Left forelimb (tissue), 1 donor: ENCODE results near the gene GPR82.
"Not testable (repeated sequence)": the region's sequence is repeated elsewhere in the genome, so short reads cannot be mapped to it uniquely, and the experiment has no call there.

Experiments used
- DNase-seq: peaks from one replicate; pipeline ENCODE4 v3.0.0-alpha.2; 2018; ENCODE audit warnings: low spot score

The GPR82 gene, protein sequence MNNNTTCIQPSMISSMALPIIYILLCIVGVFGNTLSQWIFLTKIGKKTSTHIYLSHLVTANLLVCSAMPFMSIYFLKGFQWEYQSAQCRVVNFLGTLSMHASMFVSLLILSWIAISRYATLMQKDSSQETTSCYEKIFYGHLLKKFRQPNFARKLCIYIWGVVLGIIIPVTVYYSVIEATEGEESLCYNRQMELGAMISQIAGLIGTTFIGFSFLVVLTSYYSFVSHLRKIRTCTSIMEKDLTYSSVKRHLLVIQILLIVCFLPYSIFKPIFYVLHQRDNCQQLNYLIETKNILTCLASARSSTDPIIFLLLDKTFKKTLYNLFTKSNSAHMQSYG

DNA sequence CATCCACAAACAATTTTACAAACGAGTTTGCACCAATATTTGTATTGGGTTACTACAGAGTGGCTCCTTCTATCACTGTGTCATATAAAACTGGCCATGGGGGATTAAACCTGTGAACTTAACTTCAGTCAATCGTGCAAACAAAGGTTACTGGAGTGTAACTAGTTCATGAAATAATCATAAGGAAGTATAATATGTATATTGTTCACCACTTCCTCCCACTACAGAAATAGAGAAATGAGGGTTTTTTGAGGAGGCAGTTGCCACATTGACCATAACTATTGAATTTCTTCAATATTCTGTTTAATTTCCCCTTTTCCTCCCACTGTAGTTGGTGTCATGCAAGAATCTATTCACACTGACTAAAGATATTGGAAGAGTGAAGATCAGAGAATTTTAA, at the start of gene GPR82:
Gene GPR82 (plus strand): TSS at position 356 of the 400 bp plus-strand sequence. CDS start 2,846 bp downstream, outside the sequence.
- no peak for DNase-seq

DNA sequence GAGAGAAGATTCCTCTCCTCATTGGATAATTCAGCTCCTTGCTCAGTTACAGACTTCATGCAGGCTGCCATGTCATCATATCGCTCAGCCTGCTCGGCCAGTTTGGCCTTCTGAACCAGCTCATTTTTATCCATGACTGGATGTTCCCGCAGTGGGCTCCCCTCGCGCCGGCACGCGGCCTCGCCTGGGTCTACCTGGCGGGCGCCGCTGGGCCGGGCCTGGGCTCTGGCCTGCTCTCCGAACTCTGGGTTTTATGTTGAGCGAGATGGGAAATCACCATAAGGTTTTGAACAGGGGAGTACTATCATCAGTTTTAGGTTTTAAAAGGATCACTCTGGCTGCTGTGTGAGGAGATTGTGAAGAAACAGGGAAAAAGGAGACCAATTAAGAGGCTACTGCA, 47.6 kb upstream of the GPR82 start:
- not testable (repeated sequence) for DNase-seq

DNA sequence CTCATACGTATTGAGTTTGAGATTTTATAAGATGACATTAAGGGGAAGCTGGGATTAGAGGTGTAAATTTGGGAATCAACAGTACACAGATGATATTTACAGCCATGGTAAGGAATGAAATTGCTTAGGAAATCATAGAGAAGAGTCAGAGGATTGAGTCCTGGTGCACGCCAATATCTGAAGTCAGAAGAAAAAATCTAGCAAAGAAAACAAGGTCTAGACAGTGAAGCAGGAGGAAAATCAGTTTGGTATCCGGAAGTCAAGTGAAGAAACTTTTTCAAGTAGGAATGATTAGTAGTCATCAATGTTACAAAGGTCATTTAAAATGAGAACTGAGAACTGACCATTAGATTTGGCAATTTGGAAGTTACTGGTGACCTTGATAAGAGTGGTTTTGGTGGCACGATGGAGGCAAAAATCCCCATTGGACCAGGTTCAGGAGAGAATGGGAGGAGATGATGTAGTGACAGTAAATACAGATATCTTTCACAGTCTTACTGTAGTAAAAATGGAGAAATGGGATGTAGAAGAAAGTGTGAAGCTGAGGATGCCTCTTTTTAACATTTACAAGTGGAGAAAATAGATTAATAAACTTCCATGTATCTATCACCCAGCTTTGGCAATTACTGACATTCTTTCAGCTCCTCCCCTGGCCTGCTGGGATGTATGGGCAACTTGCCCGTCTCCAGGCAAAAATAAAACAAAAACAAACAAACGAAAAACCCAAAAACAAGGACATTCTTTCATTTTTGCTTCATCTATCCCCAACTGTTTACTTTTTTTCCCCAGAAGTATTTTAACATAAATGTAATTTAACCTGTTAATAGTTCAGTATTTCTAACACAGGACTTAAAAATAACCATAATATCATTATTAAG, 46.6 kb upstream of the GPR82 start:
- DNase-seq, result no peak

DNA sequence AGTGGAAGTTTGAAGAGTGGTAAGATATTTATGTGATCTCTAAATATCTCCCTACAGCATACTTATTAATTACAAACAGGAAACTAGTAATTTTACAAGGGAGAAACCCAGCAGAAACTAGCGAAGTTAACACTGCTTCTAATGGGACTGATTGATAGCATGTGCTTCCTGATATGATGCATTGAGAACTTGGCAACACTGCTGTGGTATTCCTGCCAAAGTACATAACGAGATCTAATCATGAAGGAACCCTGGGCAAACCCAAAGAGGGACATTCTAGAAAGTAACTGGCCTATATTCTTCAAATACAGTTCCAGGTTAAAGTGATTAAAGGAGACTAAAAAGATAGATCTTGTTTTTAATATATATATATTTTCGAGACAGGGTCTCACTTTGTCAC, 39.8 kb upstream of the GPR82 start:
- DNase-seq, result no peak

DNA sequence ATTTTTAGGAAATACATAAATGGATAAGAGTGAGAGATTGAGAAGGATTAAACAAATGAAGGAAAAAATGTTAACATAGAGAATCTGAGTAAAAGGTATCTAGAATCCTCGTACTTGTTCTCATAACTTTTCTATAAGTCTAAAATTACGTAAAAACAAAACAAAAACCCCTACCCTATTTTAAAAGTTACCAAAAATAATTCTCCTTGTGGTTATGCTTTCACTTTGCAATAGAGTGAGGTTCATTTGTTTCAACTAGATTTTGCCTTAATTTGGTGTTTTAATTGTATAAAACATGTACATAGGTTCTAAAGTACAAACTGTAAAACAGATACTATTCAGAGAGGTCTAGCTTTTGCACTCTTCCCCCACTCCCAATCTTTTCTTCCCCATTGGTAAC, 39.0 kb upstream of the GPR82 start:
- no peak for DNase-seq

DNA sequence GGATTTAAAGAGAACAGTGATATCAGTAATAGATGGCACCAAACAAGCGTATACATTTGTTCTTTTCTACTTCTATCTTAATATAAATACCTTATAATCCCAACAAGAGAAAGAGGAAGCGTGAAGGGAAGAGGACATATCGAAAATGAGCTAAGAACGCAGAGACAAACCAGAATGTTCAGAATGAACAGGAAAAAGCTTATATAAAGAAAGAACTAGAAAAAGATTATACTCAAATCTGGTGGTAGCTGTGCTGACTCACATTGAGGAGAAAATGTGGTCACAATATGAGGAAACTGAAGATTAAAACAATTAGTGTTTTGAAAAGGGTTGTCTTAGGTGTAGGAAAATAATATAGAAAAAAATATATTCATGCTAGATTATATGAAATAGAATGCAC, 37.2 kb upstream of the GPR82 start:
- DNase-seq, result no peak

DNA sequence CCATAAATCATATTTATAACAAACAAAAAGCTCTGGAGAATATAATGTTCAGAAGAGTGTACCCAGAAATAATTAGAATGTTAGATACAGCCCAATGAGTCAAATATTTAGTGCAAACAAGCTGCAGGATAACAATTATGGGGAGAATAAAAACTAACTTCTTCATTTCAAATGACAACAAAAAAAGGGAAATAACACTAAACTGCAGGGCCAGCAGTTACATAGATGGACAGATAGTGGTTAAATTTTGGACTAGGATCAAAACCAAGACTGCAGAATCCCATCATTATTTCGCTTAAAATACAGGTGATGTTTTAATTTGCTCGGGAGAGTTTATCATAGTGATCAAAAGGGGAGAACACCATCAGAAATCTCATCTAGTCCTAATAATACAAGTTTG, 35.8 kb upstream of the GPR82 start:
- DNase-seq, result no peak

DNA sequence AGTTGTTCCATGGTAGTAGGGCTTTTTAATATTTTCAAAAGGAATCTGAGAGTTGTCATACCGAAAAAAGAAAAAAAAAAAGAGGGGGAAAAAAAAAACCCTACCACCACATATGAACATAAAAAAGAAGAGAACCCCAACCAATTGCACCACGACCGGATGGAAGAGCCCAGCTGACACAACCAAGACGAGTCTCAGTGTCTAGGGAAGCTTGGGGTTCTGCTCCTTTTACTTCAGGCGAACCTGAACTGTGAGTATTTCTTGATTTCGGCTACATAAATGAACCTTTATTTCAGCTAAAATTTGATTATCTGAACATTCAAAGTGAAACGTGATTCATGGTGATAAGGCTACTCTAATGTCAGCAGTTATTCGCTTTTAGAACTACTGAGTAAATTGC, 35.1 kb upstream of the GPR82 start, which contains the start of gene GPR34:
Gene GPR34 (plus strand): TSS at position 139 of the 400 bp plus-strand sequence. CDS start 6,661 bp downstream, outside the sequence.
- DNase-seq, result no peak

DNA sequence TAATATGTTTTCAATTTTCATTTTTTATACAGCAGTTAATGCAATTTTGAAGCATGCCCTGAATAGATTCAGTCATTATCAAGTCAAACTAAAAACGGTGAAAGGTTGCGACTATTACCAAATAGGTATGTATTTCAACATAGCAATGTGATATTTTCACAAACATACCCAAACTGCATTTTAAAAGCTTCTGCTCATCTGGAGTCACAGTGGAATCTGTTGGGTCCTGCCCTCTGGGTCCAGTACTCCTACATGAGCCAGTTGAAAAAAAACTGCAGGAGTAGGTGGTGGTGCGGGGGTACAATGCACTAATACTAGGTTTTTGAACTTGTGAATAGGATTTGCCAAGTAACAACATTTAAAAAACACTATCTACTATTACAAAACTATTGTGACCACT, 34.3 kb upstream of the GPR82 start:
- no peak for DNase-seq

DNA sequence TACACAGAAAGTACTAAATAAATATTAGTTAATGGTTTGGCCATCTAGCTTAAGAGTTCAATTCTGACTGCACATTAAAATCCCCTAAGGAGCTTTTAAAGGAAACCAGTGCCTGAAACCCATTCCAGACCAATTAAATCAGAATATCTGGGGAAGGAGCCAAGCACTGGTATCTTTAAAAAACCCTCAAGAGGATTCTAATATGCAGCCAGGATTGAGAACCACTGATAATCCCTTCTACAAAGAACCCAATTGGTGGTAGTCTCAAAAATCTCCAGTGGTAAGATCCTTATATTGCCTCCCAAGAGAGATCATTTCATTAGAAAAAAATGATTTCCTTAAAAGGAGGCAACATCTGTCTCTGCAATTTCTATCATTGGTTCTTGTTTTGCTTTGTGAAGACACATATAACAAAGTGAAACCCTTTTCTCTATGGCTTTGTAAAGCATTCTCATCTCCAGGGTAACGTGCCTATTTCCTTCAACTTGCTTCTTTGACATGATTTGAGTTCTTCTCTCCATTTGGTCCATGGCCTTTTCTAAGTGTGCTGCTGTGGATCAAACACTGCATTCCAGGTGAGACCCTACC, 31.7 kb upstream of the GPR82 start:
- DNase-seq, result no peak

DNA sequence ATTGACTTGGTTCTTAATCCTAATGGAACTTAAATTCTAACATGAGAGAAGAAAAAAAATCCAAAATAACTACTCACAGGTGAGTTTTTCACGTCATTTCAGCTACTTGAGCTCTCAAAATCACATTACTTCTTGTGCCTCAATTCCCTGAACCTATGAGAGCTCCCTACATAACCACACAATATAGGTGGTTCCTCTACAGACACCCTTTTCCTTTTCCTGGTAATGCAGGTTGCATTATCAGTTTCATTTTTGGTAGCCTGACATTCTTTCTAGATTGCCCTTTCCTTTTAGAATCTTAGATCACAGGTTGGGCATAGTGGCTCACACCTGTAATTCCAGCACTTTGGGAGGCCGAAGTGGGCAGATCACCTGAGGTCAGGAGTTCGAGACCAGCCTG, 31.0 kb upstream of the GPR82 start:
- no peak for DNase-seq

DNA sequence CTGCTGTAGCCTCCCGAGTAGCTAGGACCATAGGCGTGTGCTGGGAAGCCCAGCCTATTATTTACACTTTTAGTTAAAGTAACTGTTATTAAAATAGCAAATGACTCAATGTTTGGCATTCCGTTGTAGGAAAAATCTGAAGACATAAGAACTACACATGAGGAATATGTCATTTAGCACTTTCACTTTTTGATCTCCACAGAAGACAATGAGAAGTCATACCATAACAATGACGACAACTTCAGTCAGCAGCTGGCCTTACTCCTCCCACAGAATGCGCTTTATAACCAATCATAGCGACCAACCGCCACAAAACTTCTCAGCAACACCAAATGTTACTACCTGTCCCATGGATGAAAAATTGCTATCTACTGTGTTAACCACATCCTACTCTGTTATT, 28.6 kb upstream of the GPR82 start:
- no peak for DNase-seq

DNA sequence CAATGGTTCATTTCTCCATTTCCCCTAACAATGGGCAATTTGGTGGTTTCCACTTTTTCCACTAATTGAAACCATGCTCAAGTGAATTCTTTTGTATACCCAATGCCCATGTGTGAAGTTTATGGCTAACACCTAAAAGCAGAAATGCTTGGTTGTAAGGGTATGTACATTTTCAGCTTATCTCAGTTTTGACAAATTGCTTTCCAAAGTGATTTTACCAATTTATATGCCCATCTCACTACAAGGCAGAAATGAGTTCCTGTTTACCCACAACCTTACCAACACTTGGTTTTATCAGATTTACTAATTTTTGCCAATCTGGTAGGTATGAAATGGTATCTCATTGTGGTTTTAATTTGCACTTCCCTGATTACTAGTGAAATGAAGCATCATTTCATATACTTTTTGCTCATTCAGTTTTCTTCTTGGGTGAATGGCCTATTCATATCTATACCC, 20.4 kb upstream of the GPR82 start:
- no peak for DNase-seq

DNA sequence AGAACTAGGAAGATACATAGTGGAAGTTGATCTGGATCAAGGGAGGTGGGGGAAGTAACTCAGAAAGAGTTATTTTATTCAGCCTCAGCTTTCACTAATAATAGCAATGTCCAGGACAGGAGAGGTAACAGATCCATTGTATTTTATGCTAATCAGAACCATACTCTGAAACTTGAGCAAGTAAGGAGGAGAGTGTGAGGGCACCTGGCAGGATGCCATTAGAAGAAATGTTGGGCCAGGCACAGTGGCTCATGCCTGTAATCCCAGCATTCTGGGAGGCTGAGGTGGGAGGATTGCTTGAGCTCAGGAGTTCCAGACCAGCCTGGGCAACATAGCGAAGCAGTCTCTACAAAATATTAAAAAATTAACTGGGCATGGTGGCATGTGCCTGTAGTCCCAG, 18.9 kb upstream of the GPR82 start:
- no peak for DNase-seq

DNA sequence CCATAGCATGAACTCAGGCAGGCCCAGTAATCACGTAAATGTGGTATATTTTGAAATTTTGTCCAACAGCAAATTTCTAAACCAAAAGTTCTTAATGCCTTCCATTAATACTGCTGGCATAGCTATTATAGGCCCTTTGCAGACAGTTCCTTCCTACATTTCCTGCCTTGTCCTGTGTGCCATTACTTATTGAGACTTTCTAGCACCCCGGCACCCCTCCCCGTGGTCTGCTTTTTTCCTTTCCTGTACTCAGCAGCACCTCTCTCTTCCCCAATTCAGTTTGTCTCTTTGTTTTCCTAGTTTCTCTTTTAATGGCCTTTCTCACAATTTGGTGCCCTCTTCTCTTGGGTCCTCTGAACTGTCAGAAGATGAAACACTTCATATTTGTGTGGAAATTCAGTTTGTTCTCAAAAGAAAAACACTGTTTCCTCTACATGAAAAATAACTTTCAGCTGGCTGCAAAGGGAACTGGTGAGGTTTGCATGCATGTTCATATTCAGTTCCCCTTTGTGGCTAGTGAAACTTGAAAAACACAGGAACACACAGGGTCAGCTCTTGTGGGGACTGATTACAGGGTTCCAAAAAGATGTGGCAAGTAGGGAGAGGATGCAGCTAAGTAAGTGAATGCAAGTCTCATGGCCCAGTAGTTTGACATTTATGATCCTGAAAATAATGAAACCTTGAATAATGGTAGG, 18.2 kb upstream of the GPR82 start:
- no peak for DNase-seq

DNA sequence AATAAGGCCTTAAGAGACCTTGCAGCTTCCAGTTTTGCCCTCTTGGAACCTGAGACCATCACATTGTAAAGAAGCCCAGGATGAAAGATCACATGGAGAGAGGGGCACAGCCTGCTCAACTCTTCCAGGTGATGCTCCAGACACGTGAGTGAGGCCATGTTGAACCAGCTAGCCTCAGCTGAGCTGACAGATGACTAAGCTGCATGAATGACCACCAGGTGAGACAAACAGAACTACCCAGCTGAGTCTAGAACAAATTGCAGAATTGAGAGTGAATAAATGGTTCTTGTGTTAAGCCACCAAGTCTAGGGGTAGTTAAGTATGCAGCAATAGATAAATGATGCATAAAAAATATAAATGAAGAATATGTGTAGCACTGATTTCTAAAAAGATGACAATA, 16.8 kb upstream of the GPR82 start:
- no peak for DNase-seq

DNA sequence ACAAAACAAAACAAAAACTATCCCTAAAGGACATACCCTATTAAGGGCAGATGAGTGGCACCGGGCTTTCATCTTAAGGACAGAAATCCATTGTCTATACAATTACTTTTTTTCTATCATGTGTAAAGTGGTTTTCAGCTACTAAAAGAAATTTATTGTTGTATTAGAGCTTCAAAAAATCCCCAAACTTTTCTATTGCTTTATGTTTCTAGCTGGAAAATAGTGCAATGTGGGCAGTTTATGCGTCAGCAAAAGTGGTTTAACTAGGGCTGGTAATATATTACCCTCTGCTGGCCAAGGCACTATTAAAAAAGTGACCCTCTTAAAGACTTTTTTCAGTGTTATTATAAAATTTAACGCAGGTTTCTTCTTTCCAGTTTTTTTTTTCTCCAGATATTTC, 15.5 kb upstream of the GPR82 start:
- no peak for DNase-seq

DNA sequence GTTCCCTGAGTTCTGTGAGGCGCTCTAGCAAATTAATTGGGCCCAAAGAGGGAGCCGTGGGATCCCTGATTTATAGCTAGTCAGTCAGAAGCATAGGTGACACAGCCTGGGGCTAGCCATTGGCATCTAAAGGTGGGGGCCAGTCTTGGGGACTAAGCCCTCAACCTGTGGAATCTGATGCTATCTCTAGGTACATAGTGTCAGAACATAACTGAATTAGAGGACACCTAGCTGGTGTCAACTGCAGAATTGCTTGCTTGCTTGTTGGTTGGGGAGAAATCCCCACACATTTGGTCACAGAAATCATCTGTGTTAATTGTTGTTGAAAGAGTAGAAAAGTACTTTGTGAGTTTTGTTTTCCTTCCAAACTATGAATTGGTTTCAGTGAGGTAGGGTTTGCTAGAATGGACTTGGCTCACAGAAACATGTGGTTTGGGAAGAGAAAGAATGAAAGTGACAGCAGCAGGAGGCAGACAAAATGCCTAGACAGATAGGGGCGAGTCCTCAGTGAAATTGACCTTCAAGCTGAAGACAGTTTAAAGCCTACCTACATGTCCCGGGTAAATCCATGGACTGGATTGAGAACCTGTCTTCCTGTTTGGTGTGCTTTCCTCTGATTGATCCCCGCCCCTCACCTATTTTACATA, 12.8 kb upstream of the GPR82 start:
- DNase-seq, result no peak

DNA sequence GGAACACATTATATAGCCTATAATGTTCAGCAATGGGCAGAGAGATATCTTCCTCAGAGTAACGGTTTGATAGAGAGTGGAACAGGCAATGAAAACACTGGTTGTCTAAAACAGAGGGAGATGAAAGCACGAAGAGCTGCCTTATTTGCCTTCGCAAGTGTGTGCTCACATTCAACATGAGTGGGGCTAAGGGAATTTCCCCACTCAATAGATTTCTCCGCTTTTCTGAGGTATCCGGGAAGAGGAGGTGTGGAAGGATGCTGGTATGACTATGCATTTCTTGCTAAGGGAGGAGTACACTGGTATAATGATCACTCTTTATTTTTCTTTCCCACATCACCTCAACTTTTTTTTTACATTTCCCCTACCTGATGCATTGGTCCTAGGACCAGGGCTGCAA, 7.8 kb upstream of the GPR82 start:
- no peak for DNase-seq

DNA sequence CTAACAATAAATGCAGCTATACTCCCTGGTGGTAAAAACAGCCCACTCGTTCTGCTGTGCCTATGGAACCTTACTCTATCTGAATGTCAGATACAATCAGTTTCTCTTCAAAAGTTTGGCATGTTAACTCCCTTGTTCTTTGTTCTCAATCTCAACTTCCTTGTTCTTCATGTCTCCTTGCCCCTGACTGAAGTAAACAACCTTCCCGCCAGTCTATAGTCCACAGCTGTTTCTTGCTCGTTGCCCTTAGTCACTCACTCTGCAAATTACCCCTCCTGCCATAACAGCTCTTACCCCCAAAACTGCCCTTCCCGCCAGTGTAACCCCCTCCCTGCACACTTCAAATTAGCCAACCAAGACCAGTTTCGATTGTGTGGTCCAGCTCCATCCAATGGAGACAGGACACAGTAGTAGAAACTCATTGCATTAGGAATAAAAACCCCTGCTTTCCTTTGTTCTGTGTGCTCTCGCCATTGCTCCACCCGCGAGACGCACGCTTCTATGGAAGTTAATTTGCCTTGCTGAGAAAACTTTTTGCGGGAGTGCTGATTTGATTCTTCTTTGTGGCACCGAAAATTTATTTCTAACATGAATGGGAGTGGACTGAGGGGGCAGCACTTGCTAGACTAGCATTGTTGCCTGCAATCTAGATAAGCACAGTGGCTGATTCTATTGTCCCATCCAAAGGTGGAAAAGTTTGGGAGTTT, 7.1 kb upstream of the GPR82 start:
- DNase-seq, result no peak
